ENCODE results near the gene BID.

GRCh38 chr22:17823964-17824363 lies 49.7 kb upstream of the BID start:
- no peak for TF ChIP-seq EZH2 (IDR thresholded peaks at IDR 0.05)
- TF ChIP-seq ELF1 (IDR thresholded peaks at IDR 0.05; ENCODE audit: borderline replicate concordance, low read depth): no peak
- no peak for TF ChIP-seq CTCF (IDR thresholded peaks at IDR 0.05 in 2 of 3, conservative IDR thresholded peaks at IDR 0.05 in 1 of 3; ENCODE audit: borderline replicate concordance in 1 of 3, insufficient read depth in 1 of 3, low read depth in 2 of 3, low read length in 2 of 3)
- no peak for TF ChIP-seq JUND (IDR thresholded peaks at IDR 0.05)
- TF ChIP-seq YY1 (IDR thresholded peaks at IDR 0.05; ENCODE audit: extremely low read depth, insufficient replicate concordance, low read depth, low read length): no peak
- no peak for TF ChIP-seq POLR2A (IDR thresholded peaks at IDR 0.05; ENCODE audit: borderline replicate concordance, extremely low read depth, insufficient read depth, insufficient read length)
- TF ChIP-seq CBX3 (IDR thresholded peaks at IDR 0.05; ENCODE audit: low read depth): no peak
- TF ChIP-seq TCF7L2 (IDR thresholded peaks at IDR 0.05; ENCODE audit: borderline replicate concordance, extremely low read depth, insufficient read depth, insufficient read length): no peak
- no peak for TF ChIP-seq POLR2AphosphoS5 (IDR thresholded peaks at IDR 0.05; ENCODE audit: low read depth, low read length)
- no peak for TF ChIP-seq REST (IDR thresholded peaks at IDR 0.05; ENCODE audit: low read depth)
- TF ChIP-seq ATF3 (IDR thresholded peaks at IDR 0.05): no peak
- TF ChIP-seq ZFX (IDR thresholded peaks at IDR 0.05): no peak
- TF ChIP-seq EGR1 (IDR thresholded peaks at IDR 0.05; ENCODE audit: low read depth): no peak
